Measurements from ENCODE around the gene TRIP12.
A peak's percentile ranks its signal among the peaks of the same experiment; 100 is the strongest.
"Not testable (repeated sequence)": the region's sequence is repeated elsewhere in the genome, so short reads cannot be mapped to it uniquely, and the experiment has no call there.

TRIP12 gene

GRCh38 chr2:229874647-229875046 is 47.2 kb downstream of the TRIP12 start:
- no peak for DNase-seq (ENCODE audit: low read depth)

- no peak for DNase-seq (ENCODE audit: low read depth)
These were observed 48.7 kb downstream of the TRIP12 start for GRCh38 chr2:229873123-229873581.

GRCh38 chr2:229870903-229871656 is 50.7 kb downstream of the TRIP12 start:
- peak; percentile 25 for DNase-seq (ENCODE audit: low read depth)

GRCh38 chr2:229869226-229869625 is 52.6 kb downstream of the TRIP12 start:
- no peak for DNase-seq (ENCODE audit: low read depth)

GRCh38 chr2:229868794-229869193 is 53.0 kb downstream of the TRIP12 start:
- peak; percentile 36 for DNase-seq (ENCODE audit: low read depth)

- DNase-seq (ENCODE audit: low read depth): no peak
These were observed 56.8 kb downstream of the TRIP12 start for GRCh38 chr2:229865033-229865432.

- no peak for DNase-seq (ENCODE audit: low read depth)
These were observed 60.4 kb downstream of the TRIP12 start for GRCh38 chr2:229861431-229861830.

- DNase-seq (ENCODE audit: low read depth): no peak
These were observed 61.5 kb downstream of the TRIP12 start for GRCh38 chr2:229860334-229860733.

- no peak for DNase-seq (ENCODE audit: low read depth)
These were observed 63.5 kb downstream of the TRIP12 start for GRCh38 chr2:229858351-229858750.

GRCh38 chr2:229857634-229858033 is 64.2 kb downstream of the TRIP12 start:
- DNase-seq (ENCODE audit: low read depth): peak; percentile 60

GRCh38 chr2:229856413-229856812 is 65.4 kb downstream of the TRIP12 start:
- no peak for DNase-seq (ENCODE audit: low read depth)

- DNase-seq (ENCODE audit: low read depth): no peak
These were observed 66.7 kb downstream of the TRIP12 start for GRCh38 chr2:229855116-229855515.

- peak; percentile 91 for DNase-seq (ENCODE audit: low read depth)
These were observed 69.2 kb downstream of the TRIP12 start for GRCh38 chr2:229852565-229852964.

GRCh38 chr2:229851870-229852269 is 69.9 kb downstream of the TRIP12 start:
- DNase-seq (ENCODE audit: low read depth): no peak

GRCh38 chr2:229850355-229851275 is 71.2 kb downstream of the TRIP12 start:
- DNase-seq (ENCODE audit: low read depth): not testable (repeated sequence)

- no peak for DNase-seq (ENCODE audit: low read depth)
These were observed 72.7 kb downstream of the TRIP12 start for GRCh38 chr2:229849073-229849472.

GRCh38 chr2:229843613-229844012 is 78.2 kb downstream of the TRIP12 start:
- DNase-seq (ENCODE audit: low read depth): no peak

- DNase-seq (ENCODE audit: low read depth): no peak
These were observed 83.1 kb downstream of the TRIP12 start for GRCh38 chr2:229838729-229839128.

GRCh38 chr2:229836847-229837246 is 85.0 kb downstream of the TRIP12 start:
- no peak for DNase-seq (ENCODE audit: low read depth)

- DNase-seq (ENCODE audit: low read depth): peak; percentile 67
These were observed 86.1 kb downstream of the TRIP12 start for GRCh38 chr2:229835596-229836283.

GRCh38 chr2:229834368-229834767 is 87.4 kb downstream of the TRIP12 start:
- DNase-seq (ENCODE audit: low read depth): not testable (repeated sequence)

- DNase-seq (ENCODE audit: low read depth): no peak
These were observed 89.3 kb downstream of the TRIP12 start for GRCh38 chr2:229832510-229832898.
